Activated CD4-positive, alpha-beta T cell treated with anti-CD3 and anti-CD28 coated beads, Interleukin-2, Interleukin-6, amounts not matched to agents 100 ng/mL and 50 ng/mL, durations not matched to agents 16 hours and 8 hours (primary cell): Measurements from ENCODE around the gene MEX3A.
A peak's percentile ranks its signal among the peaks of the same experiment; 100 is the strongest.
"Not testable (repeated sequence)": the region's sequence is repeated elsewhere in the genome, so short reads cannot be mapped to it uniquely, and the experiment has no call there.

ENCODE experiments used
- DNase-seq: peaks from one replicate; pipeline ENCODE4 v3.0.0-alpha.2; 2020

MEX3A gene

DNA sequence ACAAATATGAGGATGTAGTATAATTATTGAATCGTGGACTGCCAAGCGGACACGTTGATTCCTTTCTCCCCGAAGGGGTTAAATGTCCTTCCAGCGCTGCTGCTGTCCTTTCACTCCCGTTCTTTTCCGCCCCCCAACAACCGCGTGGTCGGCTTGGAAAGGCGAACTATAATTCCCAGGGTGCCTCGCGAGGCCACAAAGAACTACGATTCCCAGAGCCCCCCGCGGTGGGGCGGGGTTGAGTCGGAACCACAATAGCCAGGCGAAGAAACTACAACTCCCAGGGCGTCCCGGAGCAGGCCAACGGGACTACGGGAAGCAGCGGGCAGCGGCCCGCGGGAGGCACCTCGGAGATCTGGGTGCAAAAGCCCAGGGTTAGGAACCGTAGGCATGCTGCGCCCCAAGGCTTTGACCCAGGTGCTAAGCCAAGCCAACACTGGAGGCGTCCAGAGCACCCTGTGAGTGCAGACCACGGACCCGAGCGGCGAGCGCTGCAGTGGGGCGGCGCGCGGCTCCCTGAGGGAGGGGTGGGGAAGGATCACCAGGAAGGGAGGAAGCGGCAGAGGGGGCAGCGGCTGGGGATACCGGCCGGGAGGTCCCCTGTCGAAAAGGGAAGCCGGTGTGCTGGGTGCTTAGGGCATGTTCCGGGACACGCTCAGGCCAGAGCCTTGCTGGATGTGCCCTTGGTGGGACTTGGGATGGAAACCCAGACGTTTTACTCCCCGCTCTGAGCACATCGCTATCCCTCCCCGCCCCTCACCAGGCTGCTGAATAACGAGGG, 27.6 kb downstream of the MEX3A start, which contains the start of gene LAMTOR2:
TSS of gene LAMTOR2 (plus strand) at position 283 of the 781 bp plus-strand sequence. CDS start at position 391, 108 bp downstream.
- peak; percentile 99 for DNase-seq

DNA sequence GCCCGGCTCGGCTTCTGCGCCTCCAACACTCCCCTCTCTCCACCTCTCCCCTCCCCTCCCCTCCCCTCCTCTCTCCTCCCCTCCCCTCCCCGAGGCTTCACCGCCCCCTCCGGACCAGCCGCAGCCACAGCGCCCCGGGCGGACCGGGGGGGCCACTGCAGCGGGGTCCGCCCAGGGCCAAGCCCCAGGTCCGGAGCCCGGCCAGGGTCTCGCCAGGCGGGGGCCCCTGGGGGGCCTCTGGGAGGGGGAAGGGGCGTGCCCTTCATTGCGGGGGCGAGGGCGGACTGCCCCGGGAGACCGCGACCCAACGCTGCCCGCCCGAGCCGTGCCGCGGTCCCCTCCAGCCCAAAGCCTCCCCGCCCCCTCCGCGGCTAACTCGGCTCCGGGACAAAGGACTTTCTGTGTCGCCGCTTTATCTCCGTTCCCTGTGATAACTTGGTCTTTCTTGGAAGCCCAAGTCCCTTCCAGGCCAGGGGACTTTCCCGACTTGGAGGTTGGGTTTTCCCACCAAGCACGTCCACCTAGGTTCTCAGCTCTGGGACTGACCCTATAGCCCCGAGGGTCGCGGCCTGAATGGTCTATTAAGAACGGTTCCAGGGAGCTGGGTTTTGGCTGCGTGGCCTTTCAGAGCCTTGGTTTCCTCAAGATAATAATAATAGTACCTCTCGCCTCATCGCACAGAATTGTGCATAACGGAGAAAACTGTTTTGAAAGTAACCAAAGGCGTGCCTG, 28.3 kb downstream of the MEX3A start, which contains the start of gene UBQLN4:
TSS of gene UBQLN4 (minus strand) at position 31 of the 732 bp plus-strand sequence. CDS start 97 bp downstream, outside the sequence.
- DNase-seq = peak; percentile 94

GRCh38 chr1:156052862-156053767, 29.1 kb downstream of the MEX3A start:
- peak; percentile 73 for DNase-seq

GRCh38 chr1:156051011-156051725, 31.1 kb downstream of the MEX3A start:
- DNase-seq = no peak

GRCh38 chr1:156050376-156050775, 31.9 kb downstream of the MEX3A start:
- DNase-seq = no peak

GRCh38 chr1:156048663-156049258, 33.5 kb downstream of the MEX3A start:
- no peak for DNase-seq

DNA sequence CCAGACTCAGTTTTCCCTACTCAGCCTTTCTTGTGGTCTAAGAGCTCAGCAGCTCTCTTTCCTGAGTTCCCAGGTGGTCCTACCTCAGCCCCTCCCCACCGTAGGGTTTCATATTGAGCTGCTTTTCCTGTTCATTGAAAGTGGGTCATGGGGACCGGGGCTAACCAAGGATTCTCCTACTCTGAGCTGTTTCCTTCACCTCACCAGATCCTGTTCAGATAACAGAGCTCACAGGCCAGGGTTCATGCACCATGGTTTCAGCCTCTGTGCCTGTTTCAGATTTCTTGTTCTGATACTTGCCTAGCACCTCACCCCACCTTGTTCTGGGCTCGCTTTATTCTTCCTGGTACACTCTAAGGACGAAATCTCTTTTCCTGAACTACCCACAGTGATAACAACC, 37.2 kb downstream of the MEX3A start:
- peak; percentile 54 for DNase-seq

DNA sequence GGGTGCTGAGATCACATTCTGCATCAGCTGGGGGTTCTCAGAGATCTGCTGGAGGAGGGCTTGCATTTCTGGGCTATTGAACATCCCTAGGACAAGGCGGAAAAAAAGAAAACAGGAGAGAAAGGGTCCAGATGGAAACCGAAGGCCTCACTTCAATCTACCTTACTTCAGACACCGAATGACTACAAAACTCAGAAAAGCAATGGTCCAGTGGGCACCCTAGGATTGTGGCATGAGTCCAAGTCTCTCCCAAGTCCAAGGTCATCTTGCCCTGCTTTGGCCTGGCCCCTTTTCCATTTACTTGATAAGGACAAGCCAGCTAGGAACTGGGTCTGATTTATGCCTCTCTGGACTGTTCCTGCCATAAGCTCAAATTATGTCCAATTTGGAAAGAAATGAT, 39.4 kb downstream of the MEX3A start:
- DNase-seq = no peak

- DNase-seq = not testable (repeated sequence)
These were observed 47.3 kb downstream of the MEX3A start for GRCh38 chr1:156034991-156035390.

- no peak for DNase-seq
These were observed 49.3 kb downstream of the MEX3A start for GRCh38 chr1:156033011-156033410.

GRCh38 chr1:156026588-156026987, 55.7 kb downstream of the MEX3A start:
- peak; percentile 16 for DNase-seq

DNA sequence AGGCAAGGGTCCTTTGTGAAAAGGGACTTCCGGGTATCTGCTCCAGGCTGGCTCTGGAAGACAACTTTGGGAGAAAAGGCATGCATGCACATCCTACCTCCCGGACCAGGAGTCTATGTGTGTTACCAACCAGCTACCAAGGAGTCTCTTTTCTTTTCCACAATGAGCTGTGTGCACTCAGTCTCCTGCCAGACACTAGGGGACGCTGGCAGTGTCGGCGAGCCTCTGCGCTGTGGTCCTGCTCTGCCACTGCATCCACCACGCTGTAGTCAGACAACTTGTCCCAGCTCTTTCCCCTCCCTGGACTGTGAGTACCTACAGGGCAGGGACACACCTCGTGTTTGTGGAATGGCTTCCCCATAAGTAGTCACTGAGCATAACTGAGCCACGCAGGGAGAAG, 56.4 kb downstream of the MEX3A start:
- peak; percentile 35 for DNase-seq

- DNase-seq = no peak
These were observed 57.5 kb downstream of the MEX3A start for GRCh38 chr1:156024801-156025200.
